ENCODE data around the gene LRRN3.

The LRRN3 gene

DNA sequence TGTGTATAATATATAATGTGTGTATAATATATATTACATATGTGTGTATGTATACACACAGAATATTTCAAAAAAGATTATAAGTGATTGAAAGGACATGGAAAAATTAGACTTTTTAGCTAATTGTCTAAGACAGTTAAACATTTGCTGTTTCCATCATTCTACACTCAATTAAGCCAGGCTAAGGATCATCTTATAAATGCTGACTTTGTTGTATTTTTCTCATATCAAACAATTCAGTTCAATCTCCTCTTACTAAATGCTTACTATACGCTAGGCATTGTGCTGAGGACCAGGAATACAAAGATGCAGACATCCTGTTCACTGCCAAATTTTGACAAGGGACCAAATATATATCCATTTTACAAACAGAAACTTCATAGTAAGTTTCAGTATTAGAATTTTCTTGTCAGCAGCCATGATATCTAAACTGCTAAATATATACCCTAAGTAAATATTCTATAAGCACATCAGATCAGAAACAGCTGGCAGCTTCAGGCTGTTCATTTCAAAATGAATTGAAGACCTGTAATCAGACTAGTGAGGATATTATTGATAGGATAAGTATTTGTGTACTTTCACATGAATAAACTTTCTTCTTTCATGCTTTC lies 10.3 kb upstream of the LRRN3 start:
- no peak for DNase-seq

GRCh38 chr7:111081546-111082267 lies 9.2 kb upstream of the LRRN3 start:
- DNase-seq, result no peak

DNA sequence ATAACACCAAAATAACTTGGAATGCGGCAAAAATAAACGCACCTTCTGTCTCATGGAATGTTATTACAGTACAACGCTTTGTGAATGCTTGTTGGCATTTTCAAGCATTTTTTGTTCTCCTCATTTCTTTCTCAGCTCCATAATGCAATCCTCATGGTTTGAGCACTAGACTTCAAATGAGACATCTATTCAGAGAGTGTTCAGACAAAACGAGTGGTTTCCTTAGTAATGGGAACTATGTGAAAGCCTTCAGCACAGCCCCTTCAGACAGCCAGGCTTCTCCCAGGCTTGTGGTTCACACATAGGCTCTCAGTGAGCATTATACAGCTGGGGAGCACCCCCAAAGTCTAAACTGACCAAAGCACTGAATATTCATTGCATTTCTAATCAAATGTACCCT lies 8.6 kb upstream of the LRRN3 start:
- DNase-seq, result no peak

GRCh38 chr7:111083413-111083812 lies 7.5 kb upstream of the LRRN3 start:
- no peak for DNase-seq

- DNase-seq, result no peak
These were observed 5.6 kb upstream of the LRRN3 start for GRCh38 chr7:111085356-111085755.

DNA sequence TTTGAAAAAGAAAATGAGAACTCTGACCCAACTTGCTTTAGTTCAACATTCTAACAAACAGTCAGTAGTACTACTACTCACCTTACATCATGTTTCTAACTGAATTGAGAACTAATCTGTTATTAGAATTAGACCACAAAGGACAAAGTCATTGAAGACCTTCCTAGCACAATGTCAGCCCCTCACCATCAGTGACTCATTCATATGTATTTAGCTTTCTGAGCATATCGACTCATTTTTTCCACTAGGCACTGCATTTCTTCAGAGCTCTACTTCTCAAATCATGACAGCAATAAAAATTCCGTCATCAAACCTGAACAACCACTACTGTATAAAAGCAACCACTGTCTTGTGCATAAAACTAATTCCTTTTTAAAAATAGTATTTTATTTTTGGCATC lies 4.4 kb upstream of the LRRN3 start:
- DNase-seq, result no peak

GRCh38 chr7:111088328-111088727 lies 2.6 kb upstream of the LRRN3 start:
- no peak for DNase-seq

GRCh38 chr7:111089822-111090426 lies 1.0 kb upstream of the LRRN3 start:
- no peak for DNase-seq

- no peak for DNase-seq
These were observed 849 bp downstream of the LRRN3 start for GRCh38 chr7:111091593-111092358.

- DNase-seq, result no peak
These were observed 1.7 kb downstream of the LRRN3 start for GRCh38 chr7:111092406-111093236.

DNA sequence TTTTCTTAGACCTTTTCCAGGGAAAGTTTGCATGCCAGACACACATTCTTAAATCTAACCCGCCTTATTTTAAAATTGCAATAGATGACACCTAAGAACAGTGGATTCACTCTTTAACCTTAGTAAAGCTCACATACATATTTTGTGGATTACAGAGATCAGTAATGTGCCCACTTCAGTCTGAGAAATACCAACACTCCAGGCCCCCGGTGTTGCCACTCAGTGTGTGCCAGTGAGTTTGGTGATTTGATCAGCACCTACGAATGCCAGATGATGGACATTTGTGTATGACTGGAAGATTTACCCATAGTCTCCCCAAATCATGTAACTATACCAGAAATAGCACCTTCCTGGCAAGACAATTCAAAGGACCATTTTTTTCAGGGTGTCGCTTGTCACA lies 2.6 kb downstream of the LRRN3 start:
- no peak for DNase-seq

DNA sequence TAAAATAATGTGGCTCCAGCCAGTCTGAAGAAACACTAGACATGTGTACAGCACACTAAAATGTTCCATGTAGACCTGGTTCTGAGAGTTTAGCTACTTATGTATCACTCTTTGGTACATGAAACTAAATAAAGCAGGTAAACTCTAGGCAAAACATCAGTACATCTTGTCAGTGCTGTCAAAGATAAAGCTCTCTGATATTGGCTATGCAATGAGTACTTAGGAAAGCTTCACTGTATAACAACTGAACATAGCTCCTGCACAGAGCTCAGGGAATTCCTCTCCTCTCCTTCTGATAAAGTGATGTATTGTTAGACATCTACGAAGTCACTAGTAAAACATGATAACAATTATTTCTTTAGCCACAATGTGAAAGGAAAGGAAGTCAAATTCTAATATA lies 3.5 kb downstream of the LRRN3 start:
- no peak for DNase-seq

- no peak for DNase-seq
These were observed 6.1 kb downstream of the LRRN3 start for GRCh38 chr7:111096997-111097396.

DNA sequence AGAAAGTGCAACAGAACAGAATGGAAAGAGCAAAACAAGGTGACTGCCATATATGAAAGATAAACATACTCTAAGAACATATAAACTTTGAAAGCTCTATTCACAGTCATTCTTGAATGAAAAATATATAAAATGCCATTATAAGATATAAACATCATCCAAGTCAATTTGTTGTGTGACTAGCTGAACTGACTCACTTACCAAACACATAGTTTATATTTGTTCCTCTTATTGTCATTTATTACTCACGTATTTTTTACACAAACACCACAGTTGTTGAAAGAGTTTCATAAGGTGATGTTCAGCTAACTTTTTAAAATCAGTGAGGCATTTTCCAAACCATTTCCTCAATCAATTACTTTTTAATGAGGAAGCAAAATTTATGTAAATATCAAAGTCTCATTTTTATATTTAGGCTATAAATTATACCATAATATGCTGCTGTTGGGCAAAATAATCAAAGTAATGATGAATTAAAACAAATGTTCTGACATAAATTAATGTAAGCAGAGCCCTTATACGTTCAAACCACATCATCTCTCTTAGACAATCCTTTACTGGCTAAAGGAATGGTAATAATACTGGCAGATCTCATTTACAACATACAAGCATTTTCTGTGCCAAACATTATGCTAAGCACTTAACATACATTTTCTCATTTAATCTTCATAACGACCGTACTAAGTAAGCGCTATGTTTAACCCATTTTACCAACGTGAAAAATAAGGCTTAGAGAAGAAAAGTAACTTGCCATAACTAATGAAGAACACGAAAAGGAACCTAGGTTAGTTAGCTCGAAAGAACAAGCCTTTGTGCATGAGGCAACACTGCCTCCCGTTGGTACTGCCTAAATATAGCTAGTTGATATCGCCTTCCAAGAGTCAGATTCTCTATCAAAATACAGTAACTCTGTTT lies 7.3 kb downstream of the LRRN3 start:
- DNase-seq, result no peak

DNA sequence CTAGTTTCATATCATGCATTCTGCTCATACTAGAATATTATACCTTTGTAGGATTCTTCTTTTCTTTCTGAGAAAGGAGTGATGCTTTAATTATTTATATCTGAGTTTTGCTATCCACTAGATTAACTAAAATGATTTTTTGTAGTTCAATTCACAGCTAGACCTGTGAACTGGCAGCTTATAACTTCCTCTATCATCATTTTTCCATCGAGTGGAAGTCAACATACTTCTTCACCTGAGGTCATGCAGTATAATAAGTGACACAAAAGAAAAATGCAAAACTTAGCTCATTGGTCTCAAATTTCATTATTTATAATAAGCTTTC lies 8.0 kb downstream of the LRRN3 start:
- DNase-seq, result no peak

DNA sequence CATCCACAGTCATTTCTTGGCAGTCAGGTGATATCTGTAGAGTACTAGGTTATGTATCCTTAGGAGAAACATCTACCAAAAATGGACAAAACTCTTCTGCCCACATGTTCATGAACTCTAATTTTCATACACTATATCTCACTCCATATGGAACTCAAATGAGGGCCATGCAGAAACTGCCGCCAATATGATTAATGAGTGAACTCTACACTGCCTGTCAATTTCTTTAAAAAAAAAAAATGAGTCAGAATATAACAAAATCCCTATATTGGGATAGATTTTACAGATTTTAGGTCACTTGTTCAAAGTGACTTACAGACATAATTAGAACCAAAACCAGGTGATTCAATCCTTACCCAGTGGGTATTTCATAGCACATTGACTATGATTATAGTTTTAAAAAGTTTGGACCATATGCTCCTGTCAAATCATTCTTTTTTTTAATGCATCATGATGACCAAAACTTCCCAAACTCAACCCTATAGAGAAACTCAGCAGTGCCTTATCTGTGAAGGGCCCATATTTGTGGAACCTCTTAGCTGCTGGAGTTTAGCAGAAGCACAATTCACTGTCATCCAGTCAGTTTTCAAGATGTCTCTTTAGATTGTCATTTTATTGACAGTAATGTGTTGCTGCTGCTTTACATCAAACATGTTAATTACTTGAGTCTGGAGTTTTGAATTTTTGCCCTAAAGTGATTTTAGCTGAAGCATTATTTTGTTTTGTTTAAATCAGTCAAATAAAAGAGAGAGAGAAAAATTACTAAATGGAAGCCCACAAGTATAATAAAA lies 11.1 kb downstream of the LRRN3 start:
- no peak for DNase-seq

DNA sequence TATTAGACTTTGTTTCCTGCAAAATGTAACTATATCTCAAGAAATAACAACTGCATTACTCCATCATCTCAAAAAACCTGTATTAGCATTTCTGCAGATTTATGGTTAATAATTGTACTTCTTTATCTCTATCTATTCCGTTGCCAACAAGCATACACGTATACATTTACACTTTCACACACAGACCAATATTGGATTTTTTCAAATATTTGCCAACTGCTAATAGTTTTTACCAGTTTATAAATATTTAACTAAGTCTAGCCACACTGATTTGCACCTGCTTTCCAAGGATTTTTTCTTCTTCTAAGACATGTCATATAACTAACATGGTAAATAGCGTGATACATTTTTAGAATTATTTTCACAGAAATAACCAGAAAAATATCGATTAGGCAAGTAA lies 12.2 kb downstream of the LRRN3 start:
- DNase-seq, result no peak

DNA sequence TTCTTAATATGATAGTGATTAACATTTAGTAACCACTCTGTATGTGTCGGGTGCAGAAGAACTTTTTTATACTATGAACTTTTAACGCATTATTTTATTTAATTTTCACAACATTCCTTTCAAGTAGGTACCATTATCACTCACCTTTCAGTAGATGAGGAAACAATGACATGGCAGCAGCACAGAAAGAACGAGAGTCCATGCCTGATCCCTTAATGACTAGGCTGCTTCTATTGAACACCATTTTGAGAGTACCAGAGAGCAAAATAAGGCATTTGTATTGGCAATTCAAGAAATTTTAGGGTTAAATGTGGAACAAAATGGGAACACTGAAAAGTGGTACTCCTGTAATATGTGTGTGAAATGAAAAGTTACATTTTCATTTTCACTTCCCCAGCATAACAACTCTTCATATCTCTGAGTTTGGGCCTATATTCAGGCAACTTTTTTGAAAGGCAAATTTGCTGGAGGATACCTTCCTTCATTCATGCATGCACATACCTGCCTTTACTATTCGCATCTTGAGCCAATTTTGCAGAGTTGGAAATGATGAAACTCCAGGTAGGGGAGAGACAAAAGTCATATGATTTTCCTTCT lies 12.8 kb downstream of the LRRN3 start:
- DNase-seq, result no peak

- no peak for DNase-seq
These were observed 13.8 kb downstream of the LRRN3 start for GRCh38 chr7:111104710-111105109.

GRCh38 chr7:111105269-111105668 lies 14.3 kb downstream of the LRRN3 start:
- no peak for DNase-seq

GRCh38 chr7:111107579-111107978 lies 16.7 kb downstream of the LRRN3 start:
- no peak for DNase-seq
